NCI-H1105 treated with DMSO at 0.1 percent for 48 hours (cell line): ENCODE results near the gene KCNH2.

ENCODE experiments used
- DNase-seq: peaks from one replicate; lab custom pipeline; 2025; lab: John Stamatoyannopoulos, UW

KCNH2 gene

DNA sequence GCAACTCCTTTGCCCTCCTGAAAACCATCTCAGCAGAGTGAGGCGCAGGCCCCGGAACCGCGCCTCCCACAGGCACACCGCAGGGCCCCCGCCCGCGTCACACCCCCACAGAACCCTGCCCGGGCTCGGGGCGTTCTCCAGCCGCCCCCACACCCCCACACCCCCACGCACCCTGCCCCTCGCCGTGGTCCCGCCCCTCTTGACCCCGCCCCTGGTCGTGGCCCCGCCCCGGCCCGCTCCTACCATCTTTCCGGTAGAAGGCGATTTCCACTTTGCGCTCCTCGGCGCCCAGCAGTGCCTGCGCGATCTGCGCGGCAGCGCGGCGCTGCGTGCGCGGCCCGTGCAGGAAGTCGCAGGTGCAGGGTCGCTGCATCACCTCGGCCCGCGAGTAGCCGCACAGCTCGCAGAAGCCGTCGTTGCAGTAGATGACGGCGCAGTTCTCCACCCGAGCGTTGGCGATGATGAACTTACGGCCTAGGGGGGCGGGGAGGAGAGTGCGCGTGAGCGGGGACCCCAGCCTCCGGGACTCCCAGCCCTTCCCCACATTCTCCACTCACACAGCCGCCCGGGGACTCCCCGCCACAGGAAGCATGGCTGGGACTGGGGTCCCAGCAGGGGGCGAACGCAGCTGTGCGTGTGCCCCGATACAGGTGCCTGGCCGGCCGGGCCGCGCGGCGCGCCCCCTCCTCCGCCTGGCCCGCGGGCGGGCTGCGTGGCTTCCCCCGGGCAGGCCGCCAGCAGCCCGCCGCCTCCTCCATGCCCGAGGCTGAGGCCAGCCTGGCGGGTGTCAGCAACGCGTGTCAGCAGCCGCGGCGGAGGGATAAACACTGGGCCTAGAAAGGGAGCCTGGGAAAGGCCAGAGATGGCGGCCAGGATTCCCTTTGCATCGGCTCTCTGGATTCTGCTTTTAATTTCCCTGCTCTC, 3.4 kb downstream of the KCNH2 start:
- peak; percentile 69 for DNase-seq

DNA sequence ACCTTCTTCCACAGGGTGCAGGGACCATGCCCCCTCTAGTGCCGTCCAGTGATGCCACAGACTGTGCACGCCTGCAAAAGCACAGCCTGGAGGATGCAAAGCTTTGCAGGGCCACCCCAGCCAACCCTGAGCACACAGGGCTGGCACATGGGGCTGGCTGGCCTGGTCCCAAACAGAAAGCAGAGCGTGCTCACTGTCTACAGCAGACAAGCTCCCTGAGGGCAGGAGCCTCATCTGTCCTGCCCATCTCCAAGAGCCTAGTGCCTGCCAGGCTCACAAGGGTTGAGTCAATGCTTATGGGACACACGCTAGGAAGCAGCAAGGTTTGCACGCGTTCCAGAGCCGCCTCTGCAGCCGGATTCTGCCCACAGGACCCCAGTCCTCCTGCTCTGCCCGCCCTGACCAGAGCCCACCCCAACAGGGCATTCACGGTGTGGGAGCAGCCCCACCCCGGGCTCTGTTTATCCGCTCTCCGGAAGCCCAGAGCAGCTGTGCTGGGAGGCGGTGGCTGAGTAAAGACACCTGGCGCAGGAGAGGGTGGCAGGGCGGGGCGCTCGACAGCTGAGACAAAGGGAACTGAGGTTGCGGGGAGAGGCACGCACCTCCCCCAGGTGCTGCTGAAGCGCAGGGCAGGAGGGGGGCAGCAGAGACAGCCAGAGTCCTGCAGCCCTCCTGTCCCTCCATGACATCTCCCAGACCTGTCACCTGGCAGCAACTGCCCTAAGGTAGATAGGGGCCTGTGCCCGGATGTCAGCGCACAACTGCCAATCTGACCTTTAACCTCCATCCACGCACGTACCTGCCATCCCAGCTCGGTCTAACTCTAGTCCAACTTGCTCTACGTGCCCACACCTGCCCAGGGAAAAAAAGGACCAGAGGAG, 4.3 kb downstream of the KCNH2 start:
- peak; percentile 78 for DNase-seq

DNA sequence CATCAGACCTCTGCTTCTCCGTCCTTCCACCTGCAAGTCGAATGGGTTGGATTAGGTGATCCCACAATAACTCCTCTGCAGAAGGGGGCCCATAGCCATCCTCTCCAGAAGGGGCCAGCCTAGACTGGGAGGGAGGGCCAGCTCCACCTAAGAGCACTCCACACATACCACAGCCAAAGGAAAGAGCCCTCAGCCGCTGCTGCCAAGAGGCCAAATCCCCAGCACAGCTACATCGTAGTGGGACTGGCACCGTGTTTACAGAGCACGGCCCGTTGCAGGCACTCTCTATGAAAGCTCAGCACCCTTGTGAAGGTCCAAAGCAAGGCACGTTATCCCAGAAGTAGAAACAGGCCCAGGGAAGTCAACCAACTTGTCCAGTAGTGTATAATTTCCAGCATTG, 5.4 kb downstream of the KCNH2 start:
- DNase-seq, result no peak

DNA sequence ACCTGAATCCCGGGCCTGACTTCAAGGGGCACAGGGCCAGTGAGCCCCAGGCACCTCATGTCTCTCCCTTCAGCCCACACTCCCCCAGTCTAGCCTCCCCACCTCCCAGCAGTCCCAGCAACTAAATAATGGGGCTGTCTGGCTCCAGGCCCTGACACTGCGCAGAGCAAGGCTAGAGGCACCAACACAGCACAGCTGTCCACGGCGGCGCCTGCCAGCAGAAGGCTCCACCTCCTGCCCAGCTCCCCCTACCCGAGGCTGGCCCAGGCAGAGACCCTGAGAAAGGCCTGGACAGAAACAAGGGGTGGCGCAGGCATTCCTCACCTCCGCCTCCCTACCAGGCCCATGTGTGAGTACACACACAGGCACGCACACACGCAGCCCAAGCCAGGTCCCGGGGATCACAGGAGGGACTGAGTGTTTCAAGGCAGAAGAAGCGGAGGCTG, 6.1 kb downstream of the KCNH2 start:
- peak; percentile 73 for DNase-seq

DNA sequence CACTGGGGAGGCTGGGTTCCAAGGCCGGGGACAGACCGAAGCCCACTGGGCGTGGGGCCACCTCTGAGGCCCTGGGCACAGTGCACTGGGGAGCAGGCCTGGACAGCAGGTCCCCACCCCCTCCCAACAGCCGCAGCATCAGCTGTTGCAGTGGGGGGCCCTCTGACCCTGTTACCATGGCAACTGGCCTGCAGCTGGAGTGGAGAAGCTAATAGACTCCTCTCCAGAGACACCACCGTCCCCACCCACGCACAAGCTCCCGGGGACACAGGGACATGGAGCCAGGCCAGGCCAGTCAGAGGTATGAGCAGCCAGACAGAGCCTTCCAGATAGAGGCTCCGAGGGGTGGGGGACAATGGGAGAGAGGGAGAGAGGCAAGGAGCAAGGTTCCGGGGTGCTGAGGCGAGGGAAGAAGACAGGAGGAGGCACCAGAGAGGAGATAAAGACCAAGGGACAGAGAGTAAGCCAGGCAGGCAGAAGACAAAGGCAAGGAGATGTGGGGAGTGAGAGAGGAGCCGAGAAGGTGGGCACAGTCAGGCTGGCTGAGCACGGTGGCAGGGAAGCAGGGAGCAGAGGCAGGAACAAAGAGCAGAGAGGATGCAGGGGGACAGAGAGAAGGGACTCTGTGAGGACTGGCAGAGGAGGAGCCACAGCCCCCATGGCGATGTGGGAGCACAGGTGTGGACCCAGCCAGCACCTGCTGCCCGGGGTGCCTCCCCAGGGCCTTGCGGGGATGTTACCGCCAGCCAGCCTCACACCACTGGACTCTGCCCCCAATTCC, 6.7 kb downstream of the KCNH2 start:
- DNase-seq, result peak; percentile 72

DNA sequence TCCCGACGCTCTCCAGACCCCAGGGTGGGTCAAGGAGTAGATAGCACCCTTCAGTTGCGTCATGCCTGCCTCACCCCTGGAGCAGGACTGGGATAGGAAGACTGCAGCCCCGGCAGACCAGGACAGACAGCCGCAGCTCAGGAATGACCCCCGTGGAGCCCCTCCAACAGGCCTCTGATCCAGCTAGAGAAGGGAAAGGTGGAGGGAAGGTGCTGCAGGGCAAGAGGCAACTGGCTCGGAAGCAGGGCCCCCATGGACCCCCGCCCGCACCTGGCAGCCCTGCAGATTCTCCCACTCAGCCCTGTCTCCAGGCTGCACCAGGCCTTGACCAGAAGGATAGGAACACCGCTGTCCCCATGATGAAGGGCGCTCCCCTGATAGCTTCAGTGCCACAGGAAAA, 7.7 kb downstream of the KCNH2 start:
- DNase-seq, result no peak

DNA sequence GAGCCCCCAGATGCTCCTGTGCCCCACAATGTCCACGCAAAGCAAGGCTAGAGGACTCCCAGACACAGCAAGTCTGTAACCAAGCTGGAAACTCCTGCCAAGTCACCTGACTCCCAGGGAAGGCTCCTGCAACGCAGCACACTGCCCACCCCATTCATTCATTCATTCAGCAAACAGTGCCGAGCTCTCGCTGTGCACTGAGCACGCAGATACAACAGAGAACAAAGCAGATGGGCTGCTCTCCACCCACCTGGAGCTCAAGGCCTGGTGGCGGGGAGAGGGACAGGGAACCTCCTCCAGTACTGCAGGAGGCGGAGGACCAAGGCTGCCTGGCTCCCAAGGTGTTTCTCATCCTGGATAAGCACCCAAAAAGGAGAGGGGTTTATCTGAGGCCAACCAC, 8.6 kb downstream of the KCNH2 start:
- DNase-seq, result no peak

DNA sequence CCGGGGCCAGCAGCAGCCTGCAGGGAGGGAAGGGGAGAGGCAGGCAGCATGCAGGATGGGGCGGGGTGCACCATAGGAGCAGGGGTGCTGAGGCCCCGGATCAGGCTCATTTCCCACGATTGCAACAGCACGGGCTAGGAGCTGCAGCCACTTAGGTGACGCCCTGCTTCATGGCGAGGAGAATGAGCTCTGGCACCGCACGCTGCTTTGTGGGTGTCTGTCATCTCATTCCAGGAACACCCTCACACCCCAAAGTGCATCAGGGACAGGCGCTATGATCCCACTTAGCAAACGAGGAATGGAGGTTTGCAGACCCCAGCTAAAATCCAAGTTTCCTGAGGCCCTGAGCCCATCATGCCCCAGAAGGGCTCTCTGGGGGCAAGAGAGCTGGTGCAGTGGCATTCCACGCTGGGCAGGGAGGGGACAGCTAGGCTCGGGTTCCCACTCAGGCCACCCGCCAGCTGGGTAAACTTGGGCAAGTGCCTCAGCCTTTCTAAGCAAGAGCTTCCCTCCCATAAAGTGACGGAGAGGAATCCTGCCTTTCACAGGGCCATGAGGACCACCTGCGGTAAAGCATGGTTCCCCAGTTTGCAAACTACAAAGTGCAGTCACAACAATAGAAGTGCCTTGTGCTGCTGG, 9.3 kb downstream of the KCNH2 start:
- DNase-seq, result no peak

DNA sequence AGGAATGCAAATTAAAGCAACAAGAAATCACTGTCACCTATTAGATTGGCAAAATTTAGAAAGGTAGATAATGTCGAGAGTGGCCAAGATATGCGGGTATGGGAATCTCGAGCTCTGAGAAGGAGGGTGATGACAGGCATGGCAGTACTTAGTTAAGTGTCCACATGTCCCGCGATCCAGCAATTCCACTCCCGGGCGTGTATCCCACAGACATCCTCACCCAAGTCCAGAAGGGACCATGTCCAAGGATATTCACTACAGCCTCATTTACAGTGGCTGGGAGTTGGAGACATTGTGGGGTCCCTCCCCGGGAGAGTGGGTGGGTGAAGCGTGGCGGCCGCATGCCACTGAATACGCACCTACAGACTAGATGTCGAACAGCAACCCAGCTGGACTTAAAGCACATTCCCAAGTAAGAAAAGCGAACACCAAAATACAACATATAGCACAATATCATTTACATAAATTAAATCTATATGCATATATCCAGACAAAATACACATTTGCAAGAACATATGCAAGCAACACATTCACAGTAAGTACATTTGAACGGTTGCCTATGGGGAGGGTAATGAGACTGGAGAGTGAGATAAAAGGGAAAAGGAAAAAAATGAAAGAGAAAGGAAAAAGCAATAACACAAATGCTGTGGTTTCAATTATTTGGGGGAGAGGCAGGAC, 9.9 kb downstream of the KCNH2 start:
- DNase-seq, result no peak

DNA sequence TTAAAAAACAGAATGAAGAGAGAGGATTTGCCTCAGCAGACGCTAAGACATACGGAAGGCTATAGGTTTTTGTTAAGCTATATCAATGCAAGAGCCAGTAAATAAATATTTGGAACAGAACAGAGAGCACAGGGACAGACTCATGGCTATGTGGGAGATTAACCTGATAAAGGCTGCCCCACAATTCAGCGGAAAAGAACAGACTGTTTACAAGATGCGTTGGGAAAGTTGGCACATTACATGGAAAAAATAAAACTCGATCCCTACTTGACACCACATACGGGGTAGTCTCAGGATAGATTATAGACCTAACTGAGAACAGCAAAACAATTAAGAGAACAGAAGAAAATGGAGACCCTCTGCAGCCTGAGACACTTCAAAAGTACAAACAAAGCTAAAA, 10.8 kb downstream of the KCNH2 start:
- DNase-seq, result no peak

DNA sequence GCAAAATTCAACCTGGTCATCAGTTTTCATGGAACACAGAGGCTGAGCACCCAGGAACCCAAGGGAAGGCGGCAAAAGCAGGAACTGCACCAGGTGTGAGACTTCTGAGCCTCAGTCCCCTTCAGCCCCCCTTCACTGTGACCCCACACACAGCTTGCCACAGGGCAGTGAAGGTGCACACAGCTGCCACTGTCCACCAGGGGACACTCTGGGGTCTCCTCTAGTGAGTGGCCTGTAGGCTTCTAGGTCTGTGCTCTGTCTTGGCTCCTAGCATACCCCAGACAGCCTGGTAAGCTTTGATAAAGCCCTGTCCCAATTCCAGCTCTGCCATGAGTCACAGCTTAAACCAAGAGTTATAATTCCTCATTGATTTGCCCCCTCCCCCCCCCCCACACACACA, 12.1 kb downstream of the KCNH2 start:
- no peak for DNase-seq

DNA sequence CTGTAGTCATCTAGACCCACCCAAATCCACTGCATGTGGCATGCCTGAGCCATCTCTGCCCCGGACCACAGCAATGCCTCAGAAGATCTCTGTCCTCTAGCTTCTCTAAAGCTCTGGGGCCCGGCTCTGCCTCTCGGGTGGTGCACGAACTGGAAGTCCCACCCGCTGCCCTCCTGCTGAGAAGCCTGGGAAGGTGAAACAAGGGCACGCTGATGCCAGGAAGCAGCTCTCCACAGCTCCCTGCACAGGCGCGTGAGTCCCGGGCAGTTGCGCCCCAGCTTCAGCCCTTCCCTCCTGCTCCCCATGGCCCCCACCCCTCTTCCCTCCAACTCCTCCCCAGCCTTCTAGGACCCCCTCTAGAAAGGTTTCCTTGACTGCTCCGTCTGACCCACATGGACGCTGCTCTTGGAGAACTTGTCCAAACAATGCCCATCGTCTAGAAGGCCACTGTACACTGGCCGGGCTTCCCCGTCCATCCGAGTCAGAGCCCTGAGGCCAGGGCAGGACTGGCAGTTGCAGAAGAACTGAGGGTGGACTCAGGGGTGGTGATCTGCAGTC, 12.8 kb downstream of the KCNH2 start:
- DNase-seq, result no peak

DNA sequence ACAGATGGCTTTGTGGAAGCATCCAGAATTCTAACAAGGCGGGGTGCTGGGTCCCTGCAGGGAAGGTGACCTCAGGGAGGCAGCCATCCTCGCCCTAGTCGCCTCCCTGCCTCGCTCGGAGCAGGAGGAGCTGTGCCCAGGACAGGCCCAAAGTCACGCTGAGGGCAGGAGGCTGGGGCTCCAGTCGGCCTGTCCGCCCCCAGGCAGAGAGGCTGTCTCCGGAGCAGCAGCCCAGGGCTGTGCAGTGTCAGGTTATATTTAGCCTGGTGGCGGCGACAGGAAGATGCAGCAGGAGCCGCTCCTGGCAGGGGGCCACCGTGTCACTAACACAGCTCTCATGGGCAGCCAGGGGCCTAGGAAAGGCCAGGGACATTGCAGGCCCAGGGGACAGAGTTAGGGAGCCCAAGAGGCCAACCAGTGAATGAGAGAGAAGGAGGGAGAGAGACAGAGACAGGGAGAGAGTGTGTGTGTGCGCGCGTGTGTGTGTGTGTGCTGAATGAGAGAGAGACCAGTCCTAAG, 13.5 kb downstream of the KCNH2 start:
- no peak for DNase-seq

DNA sequence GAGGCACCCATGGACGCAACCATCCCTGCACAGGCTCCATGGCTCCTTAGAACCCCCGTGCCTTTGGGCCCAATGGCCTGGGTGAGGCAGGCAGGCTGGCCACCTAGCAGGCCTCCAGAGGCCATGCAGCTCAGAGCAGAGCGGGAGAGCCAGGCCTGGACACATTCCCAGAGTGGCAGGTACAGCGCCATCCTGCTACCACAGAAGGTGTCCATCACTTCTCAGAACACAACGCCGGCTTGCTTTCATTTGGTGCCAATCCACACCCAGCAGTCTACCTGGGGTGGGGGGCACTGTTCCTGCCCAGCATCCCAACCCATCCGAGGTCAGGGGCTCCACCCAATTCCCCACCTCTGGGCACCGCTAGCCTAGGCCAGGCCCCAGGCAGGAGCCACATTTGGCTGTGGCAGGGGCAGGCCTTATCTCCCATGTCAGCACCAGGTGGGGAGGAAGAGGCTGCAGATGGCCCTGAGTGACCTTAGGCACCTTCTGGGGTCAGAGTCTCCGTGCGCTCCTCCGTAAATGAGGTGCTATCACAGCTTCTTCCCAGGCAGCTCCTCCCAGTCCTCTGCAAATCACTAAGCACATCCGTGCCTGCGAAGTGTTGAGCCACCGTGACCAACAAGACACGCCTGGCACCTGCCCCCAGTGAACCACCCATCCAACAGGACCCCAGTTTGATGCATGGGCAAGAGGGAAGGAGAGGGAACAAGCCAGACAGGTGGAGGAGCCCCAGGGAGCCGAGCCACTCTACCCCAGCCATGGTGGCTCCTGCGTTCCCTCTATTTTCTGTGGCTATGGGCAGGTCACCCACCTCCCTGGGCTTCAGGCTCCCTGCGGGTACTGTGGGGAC, 14.2 kb downstream of the KCNH2 start:
- DNase-seq, result no peak

DNA sequence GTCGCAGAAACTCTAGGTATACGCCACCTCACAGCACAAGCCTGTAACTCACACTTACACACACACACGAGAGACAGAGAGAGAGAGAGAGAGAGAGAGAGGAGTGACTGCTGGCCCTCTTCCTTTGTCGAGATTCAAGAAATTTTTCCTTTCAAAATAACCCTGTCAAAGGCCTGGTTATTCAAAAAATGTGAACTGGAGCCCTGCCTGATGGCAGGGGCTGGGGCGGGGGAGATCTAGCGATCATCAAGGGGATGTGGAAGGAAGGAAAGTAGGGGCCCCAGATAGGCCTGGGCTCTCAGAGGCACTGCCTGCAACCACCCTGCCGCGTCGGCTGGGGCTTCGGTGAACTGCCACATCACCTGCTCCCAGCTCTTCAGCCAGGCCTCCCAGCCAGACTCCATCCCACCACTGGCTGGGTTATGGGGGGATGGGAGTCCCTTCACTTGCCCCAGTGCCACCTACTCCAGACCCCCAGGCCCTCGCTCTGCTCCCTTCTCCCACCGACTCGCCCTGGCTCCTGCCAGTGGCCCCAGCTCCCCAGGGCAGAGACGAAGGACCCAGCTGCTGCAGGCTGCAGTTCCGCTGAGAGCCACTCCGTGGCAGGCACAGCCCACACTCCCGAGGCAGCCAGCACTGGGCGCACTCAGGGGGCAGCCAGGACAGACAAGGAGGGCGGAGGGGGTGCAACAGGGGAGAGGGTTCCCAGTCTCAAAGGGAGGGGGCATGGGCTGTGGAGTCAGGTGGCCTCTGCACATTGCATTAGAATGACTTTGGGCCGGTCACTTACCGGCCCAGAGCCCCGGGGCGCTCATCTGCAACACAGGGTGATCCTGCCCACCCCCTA, 15.3 kb downstream of the KCNH2 start:
- DNase-seq, result no peak

DNA sequence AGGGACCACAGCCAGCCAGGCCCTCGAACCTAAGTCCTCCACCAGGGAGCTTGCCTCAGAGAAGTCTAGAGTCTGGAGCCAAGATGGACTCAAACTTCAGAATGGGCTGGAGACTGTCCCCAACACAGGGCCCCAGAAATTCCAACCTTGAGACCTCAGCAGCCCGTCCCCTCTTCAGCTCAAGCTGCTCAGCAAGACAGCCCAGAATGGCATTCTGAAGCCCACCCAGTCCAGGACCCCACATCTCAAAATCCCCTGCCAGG, 15.9 kb downstream of the KCNH2 start:
- no peak for DNase-seq

DNA sequence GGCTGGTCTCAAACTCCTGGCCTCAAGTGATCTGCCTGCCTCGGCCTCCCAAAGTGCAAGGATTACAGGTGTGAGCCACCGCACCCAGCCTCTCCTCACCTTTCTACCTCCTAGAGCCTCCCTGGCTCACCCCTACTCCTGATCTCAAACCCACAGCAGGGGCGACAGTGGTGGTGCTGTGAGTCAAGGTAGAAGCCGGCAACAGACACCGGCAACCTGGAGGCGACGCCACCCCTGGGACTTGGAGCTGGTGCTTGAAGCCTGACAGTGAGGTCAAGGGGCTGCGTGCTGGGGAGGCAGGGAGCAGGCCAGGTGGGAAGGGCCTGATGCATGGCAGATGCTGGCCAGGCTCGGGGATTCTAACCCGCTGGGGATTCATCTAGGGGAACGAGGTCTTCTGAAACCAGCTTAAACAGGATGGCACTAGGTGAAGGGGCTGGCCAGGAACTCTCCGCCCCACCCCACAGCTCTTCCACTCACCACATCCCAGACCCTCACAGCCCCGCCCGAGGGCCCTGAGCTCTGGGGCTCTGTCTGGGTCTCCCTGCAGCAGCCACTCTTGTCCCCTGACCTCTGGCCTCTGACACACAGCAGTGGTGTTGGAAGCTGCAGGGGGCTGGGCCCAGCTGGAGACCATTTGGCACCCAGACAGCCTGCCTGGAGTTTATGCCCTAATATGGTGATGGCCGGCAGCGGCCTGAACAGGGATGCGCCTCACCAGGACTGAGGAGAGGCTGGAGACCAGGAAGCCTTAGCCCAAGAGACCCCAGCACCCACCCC, 16.4 kb downstream of the KCNH2 start:
- DNase-seq, result no peak
